ENCODE data around the gene MRPS34. TPM values are rescaled to one million over a fixed set of nuclear protein-coding genes. Genes with fewer than 3 reads are reported as not detected.
A peak's percentile ranks its signal among the peaks of the same experiment; 100 is the strongest.

Gene MRPS34
- total and polyA plus RNA-seq, 7 donors = 56.3 to 172 (median 75.1) TPM

GRCh38 chr16:1766231-1766630, 6.7 kb downstream of the MRPS34 start:
- TF ChIP-seq, protein P1, sequence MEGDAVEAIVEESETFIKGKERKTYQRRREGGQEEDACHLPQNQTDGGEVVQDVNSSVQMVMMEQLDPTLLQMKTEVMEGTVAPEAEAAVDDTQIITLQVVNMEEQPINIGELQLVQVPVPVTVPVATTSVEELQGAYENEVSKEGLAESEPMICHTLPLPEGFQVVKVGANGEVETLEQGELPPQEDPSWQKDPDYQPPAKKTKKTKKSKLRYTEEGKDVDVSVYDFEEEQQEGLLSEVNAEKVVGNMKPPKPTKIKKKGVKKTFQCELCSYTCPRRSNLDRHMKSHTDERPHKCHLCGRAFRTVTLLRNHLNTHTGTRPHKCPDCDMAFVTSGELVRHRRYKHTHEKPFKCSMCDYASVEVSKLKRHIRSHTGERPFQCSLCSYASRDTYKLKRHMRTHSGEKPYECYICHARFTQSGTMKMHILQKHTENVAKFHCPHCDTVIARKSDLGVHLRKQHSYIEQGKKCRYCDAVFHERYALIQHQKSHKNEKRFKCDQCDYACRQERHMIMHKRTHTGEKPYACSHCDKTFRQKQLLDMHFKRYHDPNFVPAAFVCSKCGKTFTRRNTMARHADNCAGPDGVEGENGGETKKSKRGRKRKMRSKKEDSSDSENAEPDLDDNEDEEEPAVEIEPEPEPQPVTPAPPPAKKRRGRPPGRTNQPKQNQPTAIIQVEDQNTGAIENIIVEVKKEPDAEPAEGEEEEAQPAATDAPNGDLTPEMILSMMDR (IDR thresholded peaks at IDR 0.05) = no peak
- H3K36me3 ChIP-seq (ENCODE audit: insufficient read depth in 1 of 2, low read depth in 1 of 2) = peaks cover 4 to 78% of the 10 kb centered on the region in 2 donors
- WGBS, 3 donors = 89 to 92% (median 89%) methylated on average over 19 of the region's 19 CpGs

DNA sequence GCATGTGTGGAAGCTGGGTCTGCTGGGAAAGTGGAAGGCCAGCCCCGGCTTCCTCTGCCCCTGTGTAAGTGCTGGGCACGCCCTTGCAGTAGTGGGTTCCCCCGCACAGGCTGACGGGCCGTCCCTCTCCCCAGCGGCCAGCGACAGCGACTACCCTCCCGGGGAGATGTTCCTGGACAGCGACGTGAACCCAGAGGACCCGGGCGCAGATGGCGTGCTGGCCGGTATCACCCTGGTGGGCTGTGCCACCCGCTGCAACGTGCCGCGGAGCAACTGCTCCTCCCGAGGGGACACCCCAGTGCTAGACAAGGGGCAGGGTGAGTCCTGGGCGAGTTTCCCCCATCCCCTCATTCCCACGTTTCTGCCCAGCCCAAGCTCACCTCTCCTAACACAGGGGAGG, 7.1 kb downstream of the MRPS34 start:
- intact Hi-C loops (cut with DNase I) = no loop called here
- no peak for DNase-seq
- TF ChIP-seq, protein P1 (IDR thresholded peaks at IDR 0.05) = no peak
- 86 to 92% (median 90%) methylated on average over 20 to 22 of the region's 22 CpGs for WGBS, 3 donors
- H3K27ac ChIP-seq = no peak overlapping the region
- H3K4me3 ChIP-seq = no peak overlapping the region
- peaks cover 5% of the 10 kb centered on the region for H3K4me1 ChIP-seq
- no peak for ATAC-seq
- no peaks in the 10 kb centered on the region for H3K9me3 ChIP-seq
- H3K27me3 ChIP-seq (ENCODE audit: insufficient read depth in 3 of 3, low read length in 2 of 3) = no peaks in the 10 kb centered on the region
- H3K36me3 ChIP-seq (ENCODE audit: insufficient read depth in 1 of 2, low read depth in 1 of 2) = peaks cover 4 to 82% of the 10 kb centered on the region in 2 donors

More at GRCh38 chr16:1766231-1766630, 6.7 kb downstream of the MRPS34 start:
- ATAC-seq (no peak), DNase-seq (no peak)
- Histone ChIP-seq H3K9me3 (no peaks in the 10 kb centered on the region), H3K27me3 (ENCODE audit: insufficient read depth in 3 of 3, low read length in 2 of 3) (no peaks in the 10 kb centered on the region), H3K4me3 (no peak overlapping the region), H3K4me1 (peaks cover 5% of the 10 kb centered on the region), H3K27ac (no peak overlapping the region)
- intact Hi-C loops (cut with DNase I) = no loop called here

DNA sequence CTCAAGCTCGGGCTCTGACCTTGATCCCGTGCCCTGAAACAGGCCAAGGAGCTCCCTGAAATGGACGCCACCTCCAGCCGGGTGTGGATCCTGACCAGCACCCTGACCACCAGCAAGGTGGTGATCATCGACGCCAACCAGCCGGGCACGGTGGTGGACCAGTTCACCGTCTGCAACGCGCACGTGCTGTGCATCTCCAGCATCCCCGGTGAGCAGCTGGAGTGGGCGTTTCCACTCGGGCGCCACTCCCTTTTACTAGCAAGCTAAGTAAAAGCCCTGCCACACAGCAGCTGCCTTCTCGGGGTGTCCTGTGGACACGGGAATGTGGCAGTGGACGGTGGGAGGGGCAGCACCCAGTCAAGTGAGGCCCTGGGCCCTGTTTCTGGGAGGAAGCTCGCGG, 8.0 kb downstream of the MRPS34 start:
- no peaks in the 10 kb centered on the region for H3K4me1 ChIP-seq
- TF ChIP-seq, protein P1 (IDR thresholded peaks at IDR 0.05) = no peak
- no peak for DNase-seq
- intact Hi-C loops (cut with DNase I) = no loop called here
- H3K9me3 ChIP-seq = no peaks in the 10 kb centered on the region
- no peak overlapping the region for H3K4me3 ChIP-seq
- H3K36me3 ChIP-seq (ENCODE audit: insufficient read depth in 1 of 2, low read depth in 1 of 2) = peaks cover 4 to 91% of the 10 kb centered on the region in 2 donors
- H3K27ac ChIP-seq = no peak overlapping the region
- H3K27me3 ChIP-seq (ENCODE audit: insufficient read depth in 3 of 3, low read length in 2 of 3) = no peaks in the 10 kb centered on the region
- WGBS, 3 donors = 90 to 92% (median 91%) methylated on average over 21 of the region's 21 CpGs
- ATAC-seq = no peak

- H3K27me3 ChIP-seq (ENCODE audit: insufficient read depth in 3 of 3, low read length in 2 of 3) = no peaks in the 10 kb centered on the region
- WGBS, 3 donors = 69 to 73% (median 72%) methylated on average over 62 to 80 of the region's 81 CpGs
- H3K4me3 ChIP-seq = no peak overlapping the region
- intact Hi-C loops (cut with DNase I) = no loop called here
- peak overlapping the region; percentile 3 for H3K27ac ChIP-seq
- DNase-seq = peak in 1 of 2 donors; percentile 74
- no peaks in the 10 kb centered on the region for H3K9me3 ChIP-seq
- TF ChIP-seq, protein P1 (IDR thresholded peaks at IDR 0.05) = peak; percentile 24
- no peaks in the 10 kb centered on the region for H3K4me1 ChIP-seq
- H3K36me3 ChIP-seq (ENCODE audit: insufficient read depth in 1 of 2, low read depth in 1 of 2) = peaks cover 4 to 89% of the 10 kb centered on the region in 2 donors
- peak; percentile 10 to 55 (median 47) for ATAC-seq
Measured at GRCh38 chr16:1763521-1764511, 9.1 kb downstream of the MRPS34 start.
